Choroid plexus epithelial cell (primary cell): ENCODE data around the gene SDCCAG8.
A peak's percentile ranks its signal among the peaks of the same experiment; 100 is the strongest.

Experiments used
- DNase-seq: peaks from one replicate; pipeline ENCODE4 v3.0.0-alpha.2; 2010; ENCODE audit warnings: low read depth
- H3K4me3 ChIP-seq: 2 replicates; pipeline ENCODE4 v1.5.1; 2011; ENCODE audit warnings: low read depth, mild to moderate bottlenecking, control low read depth, low read length, moderate library complexity
- CTCF ChIP-seq: conservative IDR thresholded peaks from 2 replicates; pipeline ENCODE4 v1.5.1; 2011; ENCODE audit warnings: low read depth, mild to moderate bottlenecking, control low read depth, inconsistent platforms, low read length, moderate library complexity

The SDCCAG8 gene

DNA sequence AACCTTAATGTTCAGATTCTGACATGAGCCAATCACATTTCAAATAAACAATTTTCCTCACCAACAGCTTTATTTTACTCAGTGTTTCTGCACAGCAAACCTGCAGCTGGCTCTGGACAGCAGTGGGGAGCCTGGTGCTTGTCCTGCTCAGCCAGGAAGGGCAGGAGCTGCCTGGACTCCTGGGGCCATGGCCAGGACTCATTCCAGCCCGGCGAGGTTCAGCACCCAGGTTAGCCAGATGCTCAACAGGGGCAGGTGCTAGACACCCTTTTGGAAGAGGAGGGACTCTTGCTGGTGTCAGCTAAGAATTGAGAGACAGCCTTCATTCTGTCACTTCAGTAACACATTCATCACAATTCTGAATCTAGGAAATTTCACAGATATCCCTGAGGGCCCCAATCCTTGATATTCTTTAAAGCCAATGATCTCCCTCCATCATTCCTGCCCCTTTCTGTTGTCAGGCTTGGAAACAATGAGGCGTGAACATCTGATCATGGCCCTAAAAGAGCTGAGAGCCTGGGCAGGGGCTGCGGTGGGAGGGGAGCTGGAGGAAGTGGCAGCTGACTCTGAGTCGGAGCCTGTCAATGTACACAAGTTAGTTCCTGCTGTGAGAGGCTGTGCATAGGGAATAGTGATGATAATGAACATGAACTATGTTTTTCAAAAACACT, 251.3 kb downstream of the SDCCAG8 start:
- H3K4me3 ChIP-seq = no peak overlapping the region
- TF ChIP-seq CTCF = no peak
- DNase-seq = peak; percentile 41

DNA sequence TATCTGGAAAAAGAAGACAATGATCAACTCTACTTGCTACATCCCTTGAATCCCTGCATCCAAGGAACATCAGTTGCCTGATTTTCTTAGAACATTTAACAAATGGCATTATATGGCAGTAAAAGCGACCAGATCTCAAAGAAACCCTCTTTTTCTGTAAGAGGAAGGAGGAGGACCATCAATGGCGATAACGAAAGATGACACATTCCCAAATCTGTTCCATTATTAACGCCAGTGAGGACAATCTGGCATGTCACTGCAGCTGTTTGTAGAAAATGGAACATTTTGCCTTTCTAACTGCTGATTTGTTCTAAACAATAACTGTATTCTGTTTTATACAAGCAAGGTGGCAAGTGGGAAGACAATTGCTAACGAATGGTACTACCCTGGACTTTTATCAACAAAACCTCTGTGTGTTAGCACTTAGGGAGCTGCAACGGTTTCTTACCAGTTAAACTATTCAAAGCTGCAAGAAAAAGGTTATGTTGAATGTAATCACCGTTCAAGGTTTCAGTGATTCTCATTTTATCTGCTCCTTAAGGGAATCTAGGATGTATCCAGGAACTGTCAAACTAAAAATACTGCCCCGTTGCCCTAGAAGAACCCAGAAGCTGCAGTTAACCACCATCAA, 251.9 kb downstream of the SDCCAG8 start:
- no peak overlapping the region for H3K4me3 ChIP-seq
- DNase-seq = no peak
- TF ChIP-seq CTCF = no peak

GRCh38 chr1:243508303-243508713, 252.5 kb downstream of the SDCCAG8 start:
- H3K4me3 ChIP-seq = no peak overlapping the region
- no peak for DNase-seq
- TF ChIP-seq CTCF = no peak

DNA sequence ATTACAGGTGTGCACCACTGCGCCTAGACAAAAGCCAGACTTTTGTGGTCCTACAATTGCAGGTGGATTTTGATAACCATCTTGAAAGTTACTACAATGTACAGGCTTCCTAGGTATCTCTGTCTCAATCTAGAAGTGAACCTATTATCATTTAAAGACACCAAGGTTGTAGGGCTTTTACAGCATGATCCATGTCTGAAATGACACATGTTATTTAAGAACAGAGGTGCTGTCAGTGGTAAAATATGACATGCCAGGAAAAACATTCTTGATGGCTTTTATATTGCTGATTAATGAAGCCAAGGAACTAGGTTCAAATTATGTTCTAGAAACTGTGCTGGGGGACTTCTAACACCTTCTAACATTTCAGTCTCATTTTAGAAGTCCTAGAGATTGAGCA, 253.1 kb downstream of the SDCCAG8 start:
- no peak overlapping the region for H3K4me3 ChIP-seq
- no peak for DNase-seq
- TF ChIP-seq CTCF = no peak

DNA sequence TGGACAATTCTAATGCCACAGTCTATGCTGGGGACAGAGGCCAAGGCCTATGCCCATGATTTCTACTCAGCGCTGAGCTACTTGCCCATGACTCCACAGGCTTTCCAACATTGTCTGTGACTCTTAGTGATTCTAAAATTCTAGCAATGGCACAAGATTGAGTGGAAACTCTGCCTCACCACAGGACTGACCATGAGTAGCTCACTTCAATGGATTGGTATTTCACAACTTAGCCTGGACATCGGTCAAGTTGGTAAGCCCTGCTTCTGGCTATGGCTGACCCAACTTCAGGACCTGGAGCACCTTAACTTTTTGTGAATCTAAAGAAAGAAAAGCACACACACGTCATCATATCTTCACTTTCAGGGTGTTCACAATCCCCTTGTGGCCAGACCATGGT, 255.1 kb downstream of the SDCCAG8 start:
- TF ChIP-seq CTCF = no peak
- no peak overlapping the region for H3K4me3 ChIP-seq
- no peak for DNase-seq

- DNase-seq = peak; percentile 63
Measured at GRCh38 chr1:243513726-243514491, 258.1 kb downstream of the SDCCAG8 start.

More at GRCh38 chr1:243513726-243514491, 258.1 kb downstream of the SDCCAG8 start:
- H3K4me3 ChIP-seq = no peak overlapping the region
- no peak for TF ChIP-seq CTCF
